ENCODE data around the gene PTDSS2.
A peak's percentile ranks its signal among the peaks of the same experiment; 100 is the strongest.

DNA sequence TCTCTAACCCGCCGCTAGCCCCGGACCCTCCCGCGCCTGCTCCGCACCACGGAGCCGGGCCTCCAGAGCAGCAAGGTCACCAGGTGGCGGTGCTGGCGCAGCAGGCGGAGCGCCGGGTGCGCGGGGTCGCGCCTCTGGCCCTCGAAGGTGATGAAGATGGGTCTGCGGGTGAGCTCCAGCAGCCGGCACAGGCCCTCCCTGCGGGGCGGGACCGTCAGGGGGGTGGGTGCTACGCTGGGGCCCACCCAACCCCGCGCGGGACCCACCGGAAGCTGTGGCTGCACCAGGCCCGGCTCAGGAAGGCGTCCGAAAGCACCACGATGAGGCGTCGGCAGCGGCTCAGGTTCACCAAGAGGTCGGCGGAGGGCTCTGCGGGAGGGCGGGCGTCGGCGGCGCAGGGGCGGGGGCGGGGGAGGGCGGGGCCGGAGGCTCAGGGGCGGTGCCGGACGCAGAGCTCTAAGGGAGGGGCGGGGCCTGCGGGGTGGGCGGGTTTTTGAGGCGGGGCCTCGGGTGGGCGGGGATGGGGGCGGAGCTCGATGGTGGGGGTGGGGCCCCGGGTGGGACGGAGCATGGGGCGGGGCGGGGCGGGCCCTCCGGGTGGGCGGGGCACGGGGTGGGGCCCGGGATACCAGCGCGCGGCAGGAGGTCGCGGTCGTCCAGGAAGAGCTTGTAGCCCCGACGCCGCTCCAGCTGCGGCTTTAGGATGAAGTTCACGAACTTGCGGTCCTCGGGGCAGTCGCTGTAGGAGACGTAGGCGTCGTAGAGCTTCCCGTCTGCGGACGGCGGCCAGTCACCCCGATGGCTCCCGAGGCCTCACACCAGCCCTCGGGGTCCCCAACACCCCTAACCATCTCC lies 43.1 kb upstream of the PTDSS2 start:
- TF ChIP-seq SP1 (IDR thresholded peaks at IDR 0.05; ENCODE audit: low read depth, low read length) (peak; percentile 49), POLR2A (IDR thresholded peaks at IDR 0.05; ENCODE audit: low read depth, low read length) (peak; percentile 64; the same call in 1 of the 2 replicates), FOXM1 (IDR thresholded peaks at IDR 0.05; ENCODE audit: low read depth, low read length) (no peak), SMC3 (IDR thresholded peaks at IDR 0.05; ENCODE audit: borderline replicate concordance, low read length) (no peak), RFX5 (IDR thresholded peaks at IDR 0.05; ENCODE audit: low read depth, low read length) (no peak), SRF (IDR thresholded peaks at IDR 0.05; ENCODE audit: low read depth in 2 of 2, low read length in 2 of 2) (no peak), NRF1 (conservative IDR thresholded peaks at IDR 0.05; ENCODE audit: low read depth, low read length) (no peak), SMAD1 (IDR thresholded peaks at IDR 0.05; ENCODE audit: low read depth, partially characterized antibody) (no peak), NFIC (IDR thresholded peaks at IDR 0.05; ENCODE audit: low read depth, low read length) (no peak), NFXL1 (IDR thresholded peaks at IDR 0.05; ENCODE audit: borderline replicate concordance) (no peak)
- TF ChIP-seq, protein P1, sequence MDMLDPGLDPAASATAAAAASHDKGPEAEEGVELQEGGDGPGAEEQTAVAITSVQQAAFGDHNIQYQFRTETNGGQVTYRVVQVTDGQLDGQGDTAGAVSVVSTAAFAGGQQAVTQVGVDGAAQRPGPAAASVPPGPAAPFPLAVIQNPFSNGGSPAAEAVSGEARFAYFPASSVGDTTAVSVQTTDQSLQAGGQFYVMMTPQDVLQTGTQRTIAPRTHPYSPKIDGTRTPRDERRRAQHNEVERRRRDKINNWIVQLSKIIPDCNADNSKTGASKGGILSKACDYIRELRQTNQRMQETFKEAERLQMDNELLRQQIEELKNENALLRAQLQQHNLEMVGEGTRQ (IDR thresholded peaks at IDR 0.05; ENCODE audit: borderline replicate concordance, low read depth, low read length) = no peak
- TF ChIP-seq, protein P2, sequence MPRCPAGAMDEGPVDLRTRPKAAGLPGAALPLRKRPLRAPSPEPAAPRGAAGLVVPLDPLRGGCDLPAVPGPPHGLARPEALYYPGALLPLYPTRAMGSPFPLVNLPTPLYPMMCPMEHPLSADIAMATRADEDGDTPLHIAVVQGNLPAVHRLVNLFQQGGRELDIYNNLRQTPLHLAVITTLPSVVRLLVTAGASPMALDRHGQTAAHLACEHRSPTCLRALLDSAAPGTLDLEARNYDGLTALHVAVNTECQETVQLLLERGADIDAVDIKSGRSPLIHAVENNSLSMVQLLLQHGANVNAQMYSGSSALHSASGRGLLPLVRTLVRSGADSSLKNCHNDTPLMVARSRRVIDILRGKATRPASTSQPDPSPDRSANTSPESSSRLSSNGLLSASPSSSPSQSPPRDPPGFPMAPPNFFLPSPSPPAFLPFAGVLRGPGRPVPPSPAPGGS (IDR thresholded peaks at IDR 0.05; ENCODE audit: borderline replicate concordance, insufficient read depth, low read depth, low read length, poor library complexity, severe bottlenecking) = no peak
- TF ChIP-seq, protein P3, sequence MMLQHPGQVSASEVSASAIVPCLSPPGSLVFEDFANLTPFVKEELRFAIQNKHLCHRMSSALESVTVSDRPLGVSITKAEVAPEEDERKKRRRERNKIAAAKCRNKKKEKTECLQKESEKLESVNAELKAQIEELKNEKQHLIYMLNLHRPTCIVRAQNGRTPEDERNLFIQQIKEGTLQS (IDR thresholded peaks at IDR 0.05; ENCODE audit: borderline replicate concordance, extremely low read depth, low read depth, low read length) = no peak
- TF ChIP-seq, protein P4, sequence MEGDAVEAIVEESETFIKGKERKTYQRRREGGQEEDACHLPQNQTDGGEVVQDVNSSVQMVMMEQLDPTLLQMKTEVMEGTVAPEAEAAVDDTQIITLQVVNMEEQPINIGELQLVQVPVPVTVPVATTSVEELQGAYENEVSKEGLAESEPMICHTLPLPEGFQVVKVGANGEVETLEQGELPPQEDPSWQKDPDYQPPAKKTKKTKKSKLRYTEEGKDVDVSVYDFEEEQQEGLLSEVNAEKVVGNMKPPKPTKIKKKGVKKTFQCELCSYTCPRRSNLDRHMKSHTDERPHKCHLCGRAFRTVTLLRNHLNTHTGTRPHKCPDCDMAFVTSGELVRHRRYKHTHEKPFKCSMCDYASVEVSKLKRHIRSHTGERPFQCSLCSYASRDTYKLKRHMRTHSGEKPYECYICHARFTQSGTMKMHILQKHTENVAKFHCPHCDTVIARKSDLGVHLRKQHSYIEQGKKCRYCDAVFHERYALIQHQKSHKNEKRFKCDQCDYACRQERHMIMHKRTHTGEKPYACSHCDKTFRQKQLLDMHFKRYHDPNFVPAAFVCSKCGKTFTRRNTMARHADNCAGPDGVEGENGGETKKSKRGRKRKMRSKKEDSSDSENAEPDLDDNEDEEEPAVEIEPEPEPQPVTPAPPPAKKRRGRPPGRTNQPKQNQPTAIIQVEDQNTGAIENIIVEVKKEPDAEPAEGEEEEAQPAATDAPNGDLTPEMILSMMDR (IDR thresholded peaks at IDR 0.05 in 2 of 3, conservative IDR thresholded peaks at IDR 0.05 in 1 of 3; ENCODE audit: control insufficient read depth in 2 of 3, extremely low read depth in 1 of 3, insufficient read depth in 1 of 3, low read depth in 3 of 3, low read length in 3 of 3) = peak; percentile 8 to 31 (median 30); a peak in 3 of 6 replicates

Data from GM12878 (cell line).